Measurements from ENCODE around the gene MX2.

- TF ChIP-seq POLR2A (IDR thresholded peaks at IDR 0.05; ENCODE audit: low read length) (no peak), GATA1 (IDR thresholded peaks at IDR 0.05; ENCODE audit: low read depth, low read length) (no peak)
Observed at GRCh38 chr21:41368735-41369104, 6.9 kb downstream of the MX2 start.

All from erythroblast (primary cell).